ENCODE results near the gene ROS1.

GRCh38 chr6:117411474-117411873 lies 14.3 kb downstream of the ROS1 start:
- no peak for TF ChIP-seq CTCF (IDR thresholded peaks at IDR 0.05)
- no peak for TF ChIP-seq EZH2phosphoT487 (IDR thresholded peaks at IDR 0.05)
- TF ChIP-seq EZH2 (IDR thresholded peaks at IDR 0.05) = no peak

Measured in neural progenitor cell (in vitro differentiated cells).